Esophagus muscularis mucosa (tissue), 3 donors: ENCODE measurements around the gene AAK1.
A peak's percentile ranks its signal among the peaks of the same experiment; 100 is the strongest.

ENCODE experiments used
- CTCF ChIP-seq, 3 experiments: fragments of 200-600 bp in 2 of 3; fragments of 450-650 bp in 1 of 3; sonication (generic) in 2 of 3; IDR thresholded peaks; one replicate each; pipeline ENCODE4 v1.5.1; 2017 to 2019; ENCODE audit warnings: antibody characterized with exemption in 3 of 3, mild to moderate bottlenecking in 2 of 3, moderate library complexity in 1 of 3
- POLR2AphosphoS5 ChIP-seq, 2 donors: sonication (generic); formaldehyde crosslinking; IDR thresholded peaks; one replicate each; pipeline ENCODE4 v1.6.1; 2017; ENCODE audit warnings: antibody characterized with exemption in 2 of 2

- TF ChIP-seq CTCF (IDR thresholded peaks at IDR 0.05) (peak; percentile 35 to 78 (median 48)), POLR2AphosphoS5 (IDR thresholded peaks at IDR 0.05) (no peak)
Observed at GRCh38 chr2:69565431-69565839, 78.1 kb downstream of the AAK1 start.
